Mucosa of descending colon (tissue), 3 donors: ENCODE measurements around the gene CCT3. TPM values are rescaled to one million over a fixed set of nuclear protein-coding genes. Genes with fewer than 3 reads are reported as not detected.
"Not testable (repeated sequence)": the region's sequence is repeated elsewhere in the genome, so short reads cannot be mapped to it uniquely, and the experiment has no call there.

Source experiments
- ATAC-seq: fragments of 200-7000 bp; cut with Tn5 transposase; one replicate; pipeline ENCODE4 v1.9.1; 2020; ENCODE audit warnings: mild to moderate bottlenecking, moderate library complexity
- DNase-seq, 3 donors: peaks; one replicate each; pipeline ENCODE4 v3.0.0-alpha.2; 2020
- H3K36me3 ChIP-seq: fragments of 200-600 bp; one replicate; pipeline ENCODE4 v1.8.0; 2021; ENCODE audit warnings: low read depth, mild to moderate bottlenecking
- H3K4me1 ChIP-seq: fragments of 200-600 bp; one replicate; pipeline ENCODE4 v1.8.0; 2021; ENCODE audit warnings: low read depth, mild to moderate bottlenecking
- H3K4me3 ChIP-seq: fragments of 200-600 bp; one replicate; pipeline ENCODE4 v1.8.0; 2021; ENCODE audit warnings: mild to moderate bottlenecking
- H3K9me3 ChIP-seq: fragments of 200-600 bp; one replicate; pipeline ENCODE4 v1.8.0; 2021; ENCODE audit warnings: mild to moderate bottlenecking
- CTCF ChIP-seq: fragments of 200-600 bp; IDR thresholded peaks from one replicate; pipeline ENCODE4 v1.8.0; 2022; ENCODE audit warnings: antibody characterized with exemption, mild to moderate bottlenecking
- intact Hi-C, 2 donors: fragments of 100-400 bp; cut with DNase I in 1 of 2; cut with micrococcal nuclease in 1 of 2; formaldehyde crosslinking; loops; one replicate each; pipeline versions ENCODE4 v1.11.0 to v1.11.1; 2022; cut with DNase I, micrococcal nuclease
- total RNA-seq, 3 donors: library from RNA; stranded (reverse); fragmentation: NEBNext Ultra II Directional in 2 of 3; extraction: Animal tissue kit (Norgen Biotek cat#: 25700) in 2 of 3; gene quantifications; one replicate each; pipeline versions ENCODE4 v1.2.1 to v1.2.4, GENCODE V29; 2021 to 2023
- donor health status: DM: no; HTN: no; CAD: no; lungs with moderate emphysema.
- donor health status: DM: no; HTN: no; CAD: no.
- donor health status: DM: no; HTN: yes; CAD: no.

The CCT3 gene
- total RNA-seq, 3 donors from 2014 or later = 117 to 157 (median 133) TPM

GRCh38 chr1:156372876-156373275 is 34.8 kb upstream of the CCT3 start:
- ATAC-seq (no peak), DNase-seq (no peak)
- H3K36me3 ChIP-seq = no peaks in the 10 kb centered on the region
- intact Hi-C loops = no loop called here
- H3K4me1 ChIP-seq = no peaks in the 10 kb centered on the region
- TF ChIP-seq CTCF = no peak
- H3K9me3 ChIP-seq = no peaks in the 10 kb centered on the region
- no peak overlapping the region for H3K4me3 ChIP-seq

- ATAC-seq (no peak), DNase-seq (no peak)
- no peaks in the 10 kb centered on the region for H3K36me3 ChIP-seq
- H3K4me1 ChIP-seq = no peaks in the 10 kb centered on the region
- TF ChIP-seq CTCF = no peak
- H3K4me3 ChIP-seq = no peak overlapping the region
- intact Hi-C loops = no loop called here
- no peaks in the 10 kb centered on the region for H3K9me3 ChIP-seq
These were observed 34.1 kb upstream of the CCT3 start for GRCh38 chr1:156372265-156372586.

- DNase-seq (no peak), ATAC-seq (no peak)
- intact Hi-C loops = no loop called here
- Histone ChIP-seq H3K9me3 (no peaks in the 10 kb centered on the region), H3K36me3 (no peaks in the 10 kb centered on the region), H3K4me3 (no peak overlapping the region), H3K4me1 (no peaks in the 10 kb centered on the region)
- no peak for TF ChIP-seq CTCF
These were observed 33.6 kb upstream of the CCT3 start for GRCh38 chr1:156371553-156372264.

- H3K4me1 ChIP-seq, H3K4me3 ChIP-seq, H3K36me3 ChIP-seq, DNase-seq, H3K9me3 ChIP-seq, ATAC-seq, intact Hi-C loops: not testable (repeated sequence)
These were observed 31.7 kb upstream of the CCT3 start for GRCh38 chr1:156369685-156370286.

- H3K4me1 ChIP-seq = no peaks in the 10 kb centered on the region
- H3K36me3 ChIP-seq = no peaks in the 10 kb centered on the region
- H3K9me3 ChIP-seq = no peaks in the 10 kb centered on the region
- peak in 2 of 3 donors; percentile 77 to 80 for DNase-seq
- intact Hi-C loops = no loop called here
- no peak within 1 kb of the TSS for H3K4me3 ChIP-seq
- no peak for TF ChIP-seq CTCF
- ATAC-seq = peak; percentile 93
These were observed 31.0 kb upstream of the CCT3 start, which contains the start of gene RHBG for GRCh38 chr1:156368889-156369684. RHBG (plus strand) TSS chr1:156369211; CDS start chr1:156369250, 39 bp downstream.

- no peak overlapping the region for H3K4me3 ChIP-seq
These were observed 30.1 kb upstream of the CCT3 start for GRCh38 chr1:156368157-156368658.

More at GRCh38 chr1:156368157-156368658, 30.1 kb upstream of the CCT3 start:
- ATAC-seq = no peak
- DNase-seq = no peak
- no peak for TF ChIP-seq CTCF
- Histone ChIP-seq H3K36me3 (no peaks in the 10 kb centered on the region), H3K4me1 (no peaks in the 10 kb centered on the region), H3K9me3 (no peaks in the 10 kb centered on the region)
- intact Hi-C loops = no loop called here
